ENCODE results near the gene DAPK2.

Gene DAPK2

GRCh38 chr15:64011736-64012135, 34.5 kb downstream of the DAPK2 start:
- Histone ChIP-seq H3K4me3 (ENCODE audit: low read length) (no peak overlapping the region), H3K79me2 (ENCODE audit: low read length) (no peaks in the 10 kb centered on the region)
- no peak for DNase-seq

GRCh38 chr15:64010719-64011118, 35.6 kb downstream of the DAPK2 start:
- no peak overlapping the region for H3K9ac ChIP-seq (ENCODE audit: low read length)
- H4K20me1 ChIP-seq (ENCODE audit: insufficient read depth, low read length) = no peaks in the 10 kb centered on the region
- TF ChIP-seq EZH2phosphoT487 (IDR thresholded peaks at IDR 0.05; ENCODE audit: low read length) (no peak), CTCF (IDR thresholded peaks at IDR 0.05; ENCODE audit: low read length) (no peak), EZH2 (optimal IDR thresholded peaks at IDR 0.05; ENCODE audit: low read depth, low read length) (no peak)
- no peaks in the 10 kb centered on the region for H3K9me2 ChIP-seq (replicated peaks; ENCODE audit: insufficient read depth, low read length)
- no peak overlapping the region for H3K27ac ChIP-seq (ENCODE audit: low read length)
- no peaks in the 10 kb centered on the region for H3K36me3 ChIP-seq (replicated peaks; ENCODE audit: insufficient read depth, low read length)
- DNase-seq = no peak
- H2AFZ ChIP-seq (ENCODE audit: low read length) = no peak overlapping the region
- no peaks in the 10 kb centered on the region for H3K4me1 ChIP-seq (ENCODE audit: low read length)
- H3K27me3 ChIP-seq (replicated peaks; ENCODE audit: insufficient read depth, low read length) = no peaks in the 10 kb centered on the region
- no peak overlapping the region for H3K4me3 ChIP-seq (ENCODE audit: low read length)
- no peak overlapping the region for H3K4me2 ChIP-seq (ENCODE audit: low read depth, low read length)
- H3F3A ChIP-seq (ENCODE audit: insufficient read depth, low read length) = no peaks in the 10 kb centered on the region
- H3K79me2 ChIP-seq (ENCODE audit: low read length) = no peaks in the 10 kb centered on the region
- H3K9me3 ChIP-seq (replicated peaks; ENCODE audit: insufficient read depth, low read length) = no peaks in the 10 kb centered on the region

More at GRCh38 chr15:64011736-64012135, 34.5 kb downstream of the DAPK2 start:
- Histone ChIP-seq H4K20me1 (ENCODE audit: insufficient read depth, low read length) (no peaks in the 10 kb centered on the region), H3K9me2 (replicated peaks; ENCODE audit: insufficient read depth, low read length) (no peaks in the 10 kb centered on the region), H3K4me1 (ENCODE audit: low read length) (no peaks in the 10 kb centered on the region), H3K4me2 (ENCODE audit: low read depth, low read length) (no peak overlapping the region), H3K36me3 (replicated peaks; ENCODE audit: insufficient read depth, low read length) (no peaks in the 10 kb centered on the region), H2AFZ (ENCODE audit: low read length) (no peak overlapping the region), H3K9ac (ENCODE audit: low read length) (no peak overlapping the region), H3K27ac (ENCODE audit: low read length) (no peak overlapping the region), H3K27me3 (replicated peaks; ENCODE audit: insufficient read depth, low read length) (no peaks in the 10 kb centered on the region), H3F3A (ENCODE audit: insufficient read depth, low read length) (no peaks in the 10 kb centered on the region), H3K9me3 (replicated peaks; ENCODE audit: insufficient read depth, low read length) (no peaks in the 10 kb centered on the region)
- TF ChIP-seq CTCF (IDR thresholded peaks at IDR 0.05; ENCODE audit: low read length) (no peak), EZH2 (optimal IDR thresholded peaks at IDR 0.05; ENCODE audit: low read depth, low read length) (no peak), EZH2phosphoT487 (IDR thresholded peaks at IDR 0.05; ENCODE audit: low read length) (no peak)

- H3K27ac ChIP-seq (ENCODE audit: low read length) = no peak overlapping the region
These were observed 36.5 kb downstream of the DAPK2 start for GRCh38 chr15:64009798-64010261.

More at GRCh38 chr15:64009798-64010261, 36.5 kb downstream of the DAPK2 start:
- no peaks in the 10 kb centered on the region for H3K27me3 ChIP-seq (replicated peaks; ENCODE audit: insufficient read depth, low read length)
- no peak overlapping the region for H3K4me3 ChIP-seq (ENCODE audit: low read length)
- TF ChIP-seq CTCF (IDR thresholded peaks at IDR 0.05; ENCODE audit: low read length) (no peak), EZH2phosphoT487 (IDR thresholded peaks at IDR 0.05; ENCODE audit: low read length) (no peak), EZH2 (optimal IDR thresholded peaks at IDR 0.05; ENCODE audit: low read depth, low read length) (no peak)
- H3K79me2 ChIP-seq (ENCODE audit: low read length) = no peaks in the 10 kb centered on the region
- no peaks in the 10 kb centered on the region for H3F3A ChIP-seq (ENCODE audit: insufficient read depth, low read length)
- H2AFZ ChIP-seq (ENCODE audit: low read length) = no peak overlapping the region
- H3K36me3 ChIP-seq (replicated peaks; ENCODE audit: insufficient read depth, low read length) = no peaks in the 10 kb centered on the region
- H4K20me1 ChIP-seq (ENCODE audit: insufficient read depth, low read length) = no peaks in the 10 kb centered on the region
- no peak overlapping the region for H3K4me2 ChIP-seq (ENCODE audit: low read depth, low read length)
- H3K9ac ChIP-seq (ENCODE audit: low read length) = no peak overlapping the region
- no peaks in the 10 kb centered on the region for H3K9me2 ChIP-seq (replicated peaks; ENCODE audit: insufficient read depth, low read length)
- no peaks in the 10 kb centered on the region for H3K9me3 ChIP-seq (replicated peaks; ENCODE audit: insufficient read depth, low read length)
- H3K4me1 ChIP-seq (ENCODE audit: low read length) = no peaks in the 10 kb centered on the region
- DNase-seq = no peak
